Measurements from ENCODE around the gene NMD3.

The NMD3 gene

GRCh38 chr3:161230621-161231171 is 9.6 kb downstream of the NMD3 start:
- TF ChIP-seq CTCF (IDR thresholded peaks at IDR 0.05; ENCODE audit: borderline replicate concordance, insufficient read depth, low read depth, low read length), result no peak
- H3K4me3 ChIP-seq (ENCODE audit: low read depth, low read length), result no peak overlapping the region

- H3K4me3 ChIP-seq (ENCODE audit: low read depth, low read length), result no peak overlapping the region
- no peak for TF ChIP-seq CTCF (IDR thresholded peaks at IDR 0.05; ENCODE audit: borderline replicate concordance, insufficient read depth, low read depth, low read length)
Measured at GRCh38 chr3:161231861-161232260, 10.8 kb downstream of the NMD3 start.

- TF ChIP-seq CTCF (IDR thresholded peaks at IDR 0.05; ENCODE audit: borderline replicate concordance, insufficient read depth, low read depth, low read length), result no peak
- no peak overlapping the region for H3K4me3 ChIP-seq (ENCODE audit: low read depth, low read length)
Measured at GRCh38 chr3:161233557-161233956, 12.4 kb downstream of the NMD3 start.

- TF ChIP-seq CTCF (IDR thresholded peaks at IDR 0.05; ENCODE audit: borderline replicate concordance, insufficient read depth, low read depth, low read length), result no peak
- no peak overlapping the region for H3K4me3 ChIP-seq (ENCODE audit: low read depth, low read length)
Measured at GRCh38 chr3:161236240-161236639, 15.1 kb downstream of the NMD3 start.

- no peak for TF ChIP-seq CTCF (IDR thresholded peaks at IDR 0.05; ENCODE audit: borderline replicate concordance, insufficient read depth, low read depth, low read length)
- no peak overlapping the region for H3K4me3 ChIP-seq (ENCODE audit: low read depth, low read length)
Measured at GRCh38 chr3:161239700-161240099, 18.6 kb downstream of the NMD3 start.

- H3K4me3 ChIP-seq (ENCODE audit: low read depth, low read length), result no peak overlapping the region
- no peak for TF ChIP-seq CTCF (IDR thresholded peaks at IDR 0.05; ENCODE audit: borderline replicate concordance, insufficient read depth, low read depth, low read length)
Measured at GRCh38 chr3:161244538-161244937, 23.4 kb downstream of the NMD3 start.

GRCh38 chr3:161247049-161247448 is 25.9 kb downstream of the NMD3 start:
- no peak overlapping the region for H3K4me3 ChIP-seq (ENCODE audit: low read depth, low read length)
- no peak for TF ChIP-seq CTCF (IDR thresholded peaks at IDR 0.05; ENCODE audit: borderline replicate concordance, insufficient read depth, low read depth, low read length)
